Activated naive CD4-positive, alpha-beta T cell (primary cell): ENCODE results near the gene PI4KA.
"Not testable (repeated sequence)": the region's sequence is repeated elsewhere in the genome, so short reads cannot be mapped to it uniquely, and the experiment has no call there.

Experiments used
- DNase-seq, 4 experiments: peaks; one replicate each; lab custom pipeline; 2025; lab: John Stamatoyannopoulos, UW

Gene PI4KA

GRCh38 chr22:20847318-20847822 lies 11.2 kb downstream of the PI4KA start:
- DNase-seq: no peak

- DNase-seq: no peak
These were observed 14.3 kb downstream of the PI4KA start for GRCh38 chr22:20844055-20845037.

- no peak for DNase-seq
These were observed 15.1 kb downstream of the PI4KA start for GRCh38 chr22:20843501-20843900.

- DNase-seq: no peak
These were observed 17.8 kb downstream of the PI4KA start for GRCh38 chr22:20840646-20841371.

DNA sequence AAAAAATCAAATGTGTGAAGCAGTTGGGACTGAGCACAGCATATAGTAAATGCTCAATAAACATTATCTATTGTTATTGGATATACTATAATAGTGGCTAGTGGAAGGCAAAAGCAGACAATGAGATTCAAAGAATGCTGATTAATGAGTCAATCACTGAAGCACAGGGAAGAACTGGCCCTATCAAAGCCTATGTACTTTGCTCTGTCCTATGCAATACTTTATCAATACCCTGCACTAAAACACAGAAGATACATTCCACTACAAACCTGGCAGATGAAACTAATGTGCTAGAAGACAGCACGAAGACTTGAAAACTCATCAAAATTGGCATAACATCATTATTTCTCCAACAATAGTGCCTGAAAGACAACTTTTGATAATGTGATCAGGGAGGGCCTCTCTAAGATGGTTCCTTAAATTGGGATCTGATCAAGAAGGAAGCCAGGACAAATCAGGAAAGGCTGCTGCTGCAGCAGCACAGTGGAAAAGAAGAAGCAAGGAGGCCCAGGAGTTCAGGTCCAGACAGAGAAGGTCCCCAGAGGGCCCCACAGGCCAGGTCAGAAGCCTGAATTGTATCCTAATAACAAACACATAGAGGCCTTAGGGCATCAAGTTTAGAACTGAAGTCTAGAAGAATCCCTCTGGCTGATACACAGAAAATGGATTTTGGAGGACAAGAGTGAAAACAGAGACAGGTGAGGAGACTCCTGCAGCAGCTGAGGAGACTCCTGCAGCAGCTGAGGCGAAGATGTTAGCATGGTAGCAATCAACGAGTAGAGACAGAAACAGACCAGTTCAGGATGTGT lies 18.6 kb downstream of the PI4KA start:
- no peak for DNase-seq

DNA sequence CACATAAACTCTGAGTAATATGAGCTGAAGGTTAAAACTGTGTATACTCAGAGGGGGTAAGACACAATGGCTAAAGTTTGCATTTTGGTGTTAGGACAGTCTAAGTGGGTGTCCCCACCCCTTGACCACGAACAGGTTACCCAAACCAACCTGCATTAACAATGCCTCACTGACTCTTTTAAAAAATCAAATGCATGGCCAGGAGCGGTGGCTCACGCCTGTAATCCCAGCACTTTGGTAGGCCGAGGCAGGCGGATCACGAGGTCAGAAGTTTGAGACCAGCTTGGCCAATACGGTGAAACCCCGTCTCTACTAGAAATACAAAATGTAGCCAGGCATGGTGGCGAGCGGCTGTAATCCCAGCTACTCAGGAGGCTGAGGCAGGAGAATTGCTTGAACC lies 19.3 kb downstream of the PI4KA start:
- DNase-seq: not testable (repeated sequence)

DNA sequence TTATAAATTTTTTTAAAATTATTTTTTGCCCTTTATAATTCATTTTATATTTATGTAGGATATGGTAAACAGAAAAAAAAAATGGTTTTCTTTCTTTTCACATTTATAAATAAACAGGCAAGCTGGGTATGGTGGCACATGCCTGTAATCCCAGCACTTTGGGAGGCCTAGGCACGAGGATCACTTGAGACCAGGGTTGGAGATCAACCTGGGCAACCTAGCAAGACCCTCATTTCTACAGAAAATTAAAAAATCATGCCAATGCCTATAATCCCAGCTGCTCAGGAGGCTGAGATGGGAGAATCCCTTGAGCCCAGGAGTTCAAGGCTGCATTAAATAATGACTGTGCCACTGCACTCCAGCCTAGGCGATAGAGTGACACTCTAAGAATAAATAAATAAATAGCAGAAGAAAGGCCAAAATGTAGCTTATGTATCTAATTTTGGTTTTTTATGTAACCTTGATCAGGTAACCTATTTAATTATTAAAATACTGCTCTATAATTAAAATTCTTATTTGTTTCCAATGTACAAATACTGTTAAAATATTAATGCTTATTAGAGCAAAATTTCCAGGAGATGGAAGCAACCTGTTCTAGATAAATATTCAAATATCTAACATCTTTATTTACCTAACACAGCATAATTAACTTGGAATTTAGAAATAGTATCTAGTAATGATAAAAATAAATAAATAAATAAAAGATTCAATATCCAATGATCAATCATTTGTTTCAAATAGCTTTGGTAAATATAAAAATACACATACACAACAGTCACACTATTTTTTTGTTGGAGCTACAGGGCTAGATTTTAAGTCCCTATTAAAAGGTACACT lies 21.4 kb downstream of the PI4KA start:
- DNase-seq: no peak

DNA sequence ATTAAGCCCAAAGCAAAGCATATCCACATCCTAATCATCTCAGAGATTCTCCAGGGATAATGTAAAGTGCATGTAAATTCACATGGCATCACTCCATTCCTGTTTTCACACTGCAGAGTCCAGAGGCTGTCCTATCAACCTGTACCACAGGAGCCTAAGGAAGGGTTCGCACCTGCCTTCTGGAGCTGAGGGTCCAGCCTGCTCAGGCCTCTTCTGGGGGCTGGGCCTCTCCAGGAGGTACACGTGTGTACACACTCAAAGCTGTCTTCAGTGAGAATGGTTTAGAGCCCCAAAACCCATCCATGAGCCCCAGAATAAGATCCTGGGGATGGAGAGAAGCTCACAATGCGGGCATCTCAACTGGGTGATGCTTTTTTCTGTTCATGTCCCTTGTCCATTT lies 23.9 kb downstream of the PI4KA start:
- no peak for DNase-seq

- no peak for DNase-seq
These were observed 24.4 kb downstream of the PI4KA start for GRCh38 chr22:20834206-20834605.

DNA sequence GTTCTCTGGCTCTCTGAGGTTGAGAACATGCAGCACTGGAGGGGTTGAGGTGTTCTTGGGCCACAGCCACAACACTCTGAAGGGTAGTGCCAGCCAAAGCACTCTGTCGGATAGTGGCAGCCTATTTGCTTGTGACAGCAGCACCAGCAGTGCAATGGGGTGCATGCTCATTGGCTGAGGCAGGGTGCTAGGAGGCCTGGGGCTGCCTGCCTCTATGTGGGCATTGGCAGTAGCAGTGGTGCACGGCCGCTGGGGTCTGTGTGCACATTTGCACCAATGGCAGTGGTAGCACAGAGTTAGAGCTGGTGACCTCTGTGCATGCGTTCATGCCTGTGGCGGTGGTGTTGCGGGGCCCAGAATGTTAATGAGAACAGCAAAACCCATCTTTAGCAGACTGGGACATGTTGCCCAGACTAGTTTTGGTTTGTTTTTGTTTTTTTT lies 25.4 kb downstream of the PI4KA start:
- DNase-seq: no peak

- DNase-seq: no peak
These were observed 29.0 kb downstream of the PI4KA start for GRCh38 chr22:20829491-20830134.

DNA sequence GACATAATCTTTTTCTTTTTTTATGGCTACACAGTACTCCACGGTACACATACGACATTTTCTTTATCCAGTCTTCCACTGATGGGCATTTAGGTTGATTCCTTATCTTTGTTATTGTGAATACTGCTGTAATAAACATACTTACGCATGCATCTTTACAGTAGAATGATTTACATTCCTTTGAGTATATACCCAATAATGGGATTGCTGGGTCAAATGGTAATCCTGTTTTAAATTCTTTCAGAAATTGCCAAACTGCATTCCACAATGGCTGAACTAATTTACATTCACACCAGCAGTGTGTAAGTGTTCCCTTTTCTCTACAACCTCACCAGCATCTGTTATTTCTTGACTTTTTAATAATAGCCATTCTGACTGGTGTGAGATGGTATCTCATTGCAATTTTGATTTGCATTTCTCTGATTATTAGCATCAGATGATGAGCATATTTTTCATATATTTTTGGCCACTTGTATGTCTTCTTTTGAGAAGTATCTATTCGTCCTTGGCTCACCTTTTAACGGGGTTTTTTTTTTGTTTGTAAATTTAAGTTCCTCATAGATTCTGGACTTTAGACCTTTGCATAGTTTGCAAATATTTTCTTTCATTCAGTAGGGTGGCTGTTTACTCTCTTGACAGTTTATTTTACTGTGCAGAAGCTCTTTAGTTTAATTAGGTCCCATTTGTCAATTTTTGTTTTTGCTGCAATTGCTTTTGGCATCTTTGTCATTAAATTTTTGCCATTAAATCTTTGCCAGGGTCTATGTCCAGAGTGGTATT lies 32.0 kb downstream of the PI4KA start:
- not testable (repeated sequence) for DNase-seq

- no peak for DNase-seq
These were observed 33.0 kb downstream of the PI4KA start for GRCh38 chr22:20825624-20826023.

- DNase-seq: not testable (repeated sequence)
These were observed 33.4 kb downstream of the PI4KA start for GRCh38 chr22:20825216-20825615.

GRCh38 chr22:20823264-20823663 lies 35.3 kb downstream of the PI4KA start:
- no peak for DNase-seq

DNA sequence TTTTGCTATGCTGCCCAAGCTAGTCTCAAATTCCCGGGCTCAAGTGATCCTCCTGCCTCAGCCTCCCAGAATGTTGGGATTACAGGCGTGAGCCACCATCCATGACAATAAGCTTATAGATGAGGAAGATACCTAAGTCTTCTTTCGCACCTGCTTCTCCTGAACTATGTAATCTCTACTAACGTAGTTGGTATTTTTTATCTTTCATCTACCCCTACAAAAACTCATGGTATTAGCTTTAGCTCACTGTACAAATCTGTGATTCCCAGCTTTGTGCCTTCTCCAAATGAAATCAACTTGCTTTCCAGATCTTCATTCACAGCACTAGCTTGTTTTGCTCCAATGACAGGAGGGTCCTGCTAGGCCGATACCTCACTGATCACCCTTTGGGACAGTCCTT lies 36.4 kb downstream of the PI4KA start:
- no peak for DNase-seq

- DNase-seq: not testable (repeated sequence)
These were observed 36.8 kb downstream of the PI4KA start for GRCh38 chr22:20821717-20822239.

DNA sequence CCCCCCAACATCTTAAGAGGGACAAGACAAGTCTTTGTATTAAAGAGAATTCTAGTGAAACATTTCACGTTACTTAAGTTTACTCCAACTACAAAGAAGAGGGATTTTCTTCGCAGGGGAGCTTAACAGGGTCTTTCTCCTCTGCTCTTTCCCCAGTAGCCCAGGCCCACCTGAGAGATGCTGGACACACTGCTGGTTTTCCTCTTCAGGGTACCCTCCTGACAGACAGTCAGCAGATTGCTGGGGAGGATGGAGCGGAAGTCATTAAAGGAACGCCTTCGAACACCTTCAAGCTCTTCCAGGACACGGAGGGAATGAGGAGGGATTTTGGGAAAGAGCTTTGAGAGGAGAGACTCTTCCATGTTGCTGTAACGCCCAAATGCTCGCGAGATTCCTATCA lies 39.1 kb downstream of the PI4KA start:
- no peak for DNase-seq

DNA sequence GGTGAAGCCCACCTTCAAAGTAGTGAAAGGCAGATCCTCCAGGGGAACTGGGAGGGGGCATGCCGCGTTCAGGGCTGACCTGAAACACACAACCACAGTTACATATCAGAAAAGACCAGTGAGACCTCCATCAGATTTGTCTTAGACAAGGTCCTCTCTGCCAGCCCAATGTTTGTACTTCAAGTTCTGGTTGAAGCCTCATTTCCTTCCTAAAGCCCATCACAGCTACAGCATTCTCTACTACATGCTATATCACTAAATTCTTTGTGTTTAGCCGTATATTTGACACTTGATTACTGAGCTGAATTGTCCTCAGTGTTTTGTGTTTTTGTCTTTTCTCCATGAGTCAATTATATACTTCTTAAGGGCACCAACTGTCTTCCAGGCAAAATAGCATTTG lies 40.1 kb downstream of the PI4KA start:
- no peak for DNase-seq
